ENCODE measurements around the gene CTSL. TPM values are rescaled to one million over a fixed set of nuclear protein-coding genes. Genes with fewer than 3 reads are reported as not detected.

Gene CTSL
- total and polyA plus RNA-seq, 2 of the 13 experiments (the other 11 are each of a cell fraction or from before 2014, with no cell fraction given) = 78.1 to 113 TPM

DNA sequence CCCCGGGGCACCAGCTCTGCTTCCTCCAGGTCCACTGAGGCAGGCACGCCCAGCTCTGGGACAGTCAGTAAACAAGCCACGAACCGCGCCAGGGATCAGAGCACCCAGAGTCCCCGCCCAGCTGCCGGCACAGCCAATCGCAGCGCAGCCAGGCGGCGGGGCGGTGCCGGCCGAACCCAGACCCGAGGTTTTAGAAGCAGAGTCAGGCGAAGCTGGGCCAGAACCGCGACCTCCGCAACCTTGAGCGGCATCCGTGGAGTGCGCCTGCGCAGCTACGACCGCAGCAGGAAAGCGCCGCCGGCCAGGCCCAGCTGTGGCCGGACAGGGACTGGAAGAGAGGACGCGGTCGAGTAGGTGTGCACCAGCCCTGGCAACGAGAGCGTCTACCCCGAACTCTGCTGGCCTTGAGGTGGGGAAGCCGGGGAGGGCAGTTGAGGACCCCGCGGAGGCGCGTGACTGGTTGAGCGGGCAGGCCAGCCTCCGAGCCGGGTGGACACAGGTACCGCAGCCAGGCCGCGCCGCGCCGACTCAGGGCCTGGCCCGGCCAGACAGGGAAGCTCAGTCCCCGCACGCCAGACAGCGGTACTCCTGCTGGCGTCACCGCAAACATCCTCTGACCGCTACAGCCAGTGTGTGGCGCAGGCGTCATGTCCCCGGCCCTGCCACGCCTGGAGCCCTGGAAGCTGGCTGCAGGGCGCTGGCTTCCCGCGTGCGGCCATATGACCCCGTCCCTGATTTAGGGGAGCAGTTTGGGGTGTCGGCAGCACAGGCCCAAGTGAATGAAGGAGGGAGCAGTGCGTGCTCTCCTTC is at the start of gene CTSL (continued):
- TF ChIP-seq, protein P1, sequence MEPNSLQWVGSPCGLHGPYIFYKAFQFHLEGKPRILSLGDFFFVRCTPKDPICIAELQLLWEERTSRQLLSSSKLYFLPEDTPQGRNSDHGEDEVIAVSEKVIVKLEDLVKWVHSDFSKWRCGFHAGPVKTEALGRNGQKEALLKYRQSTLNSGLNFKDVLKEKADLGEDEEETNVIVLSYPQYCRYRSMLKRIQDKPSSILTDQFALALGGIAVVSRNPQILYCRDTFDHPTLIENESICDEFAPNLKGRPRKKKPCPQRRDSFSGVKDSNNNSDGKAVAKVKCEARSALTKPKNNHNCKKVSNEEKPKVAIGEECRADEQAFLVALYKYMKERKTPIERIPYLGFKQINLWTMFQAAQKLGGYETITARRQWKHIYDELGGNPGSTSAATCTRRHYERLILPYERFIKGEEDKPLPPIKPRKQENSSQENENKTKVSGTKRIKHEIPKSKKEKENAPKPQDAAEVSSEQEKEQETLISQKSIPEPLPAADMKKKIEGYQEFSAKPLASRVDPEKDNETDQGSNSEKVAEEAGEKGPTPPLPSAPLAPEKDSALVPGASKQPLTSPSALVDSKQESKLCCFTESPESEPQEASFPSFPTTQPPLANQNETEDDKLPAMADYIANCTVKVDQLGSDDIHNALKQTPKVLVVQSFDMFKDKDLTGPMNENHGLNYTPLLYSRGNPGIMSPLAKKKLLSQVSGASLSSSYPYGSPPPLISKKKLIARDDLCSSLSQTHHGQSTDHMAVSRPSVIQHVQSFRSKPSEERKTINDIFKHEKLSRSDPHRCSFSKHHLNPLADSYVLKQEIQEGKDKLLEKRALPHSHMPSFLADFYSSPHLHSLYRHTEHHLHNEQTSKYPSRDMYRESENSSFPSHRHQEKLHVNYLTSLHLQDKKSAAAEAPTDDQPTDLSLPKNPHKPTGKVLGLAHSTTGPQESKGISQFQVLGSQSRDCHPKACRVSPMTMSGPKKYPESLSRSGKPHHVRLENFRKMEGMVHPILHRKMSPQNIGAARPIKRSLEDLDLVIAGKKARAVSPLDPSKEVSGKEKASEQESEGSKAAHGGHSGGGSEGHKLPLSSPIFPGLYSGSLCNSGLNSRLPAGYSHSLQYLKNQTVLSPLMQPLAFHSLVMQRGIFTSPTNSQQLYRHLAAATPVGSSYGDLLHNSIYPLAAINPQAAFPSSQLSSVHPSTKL (CRISPR knock-in tag; IDR thresholded peaks at IDR 0.05) = peak; percentile 31; the same call in 1 of the 2 replicates
- no peak; the same call in 1 of the 2 replicates for TF ChIP-seq CENPBD1 (CRISPR knock-in tag; IDR thresholded peaks at IDR 0.05; ENCODE audit: borderline replicate concordance, low read depth)
- TF ChIP-seq, protein P2, sequence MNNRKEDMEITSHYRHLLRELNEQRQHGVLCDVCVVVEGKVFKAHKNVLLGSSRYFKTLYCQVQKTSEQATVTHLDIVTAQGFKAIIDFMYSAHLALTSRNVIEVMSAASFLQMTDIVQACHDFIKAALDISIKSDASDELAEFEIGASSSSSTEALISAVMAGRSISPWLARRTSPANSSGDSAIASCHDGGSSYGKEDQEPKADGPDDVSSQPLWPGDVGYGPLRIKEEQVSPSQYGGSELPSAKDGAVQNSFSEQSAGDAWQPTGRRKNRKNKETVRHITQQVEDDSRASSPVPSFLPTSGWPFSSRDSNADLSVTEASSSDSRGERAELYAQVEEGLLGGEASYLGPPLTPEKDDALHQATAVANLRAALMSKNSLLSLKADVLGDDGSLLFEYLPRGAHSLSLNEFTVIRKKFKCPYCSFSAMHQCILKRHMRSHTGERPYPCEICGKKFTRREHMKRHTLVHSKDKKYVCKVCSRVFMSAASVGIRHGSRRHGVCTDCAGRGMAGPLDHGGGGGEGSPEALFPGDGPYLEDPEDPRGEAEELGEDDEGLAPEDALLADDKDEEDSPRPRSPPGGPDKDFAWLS (CRISPR knock-in tag; IDR thresholded peaks at IDR 0.05; ENCODE audit: borderline replicate concordance) = no peak
- no peak for TF ChIP-seq NCOA1 (CRISPR knock-in tag; IDR thresholded peaks at IDR 0.05)
- no peak for TF ChIP-seq NR3C1 (CRISPR knock-in tag; IDR thresholded peaks at IDR 0.05)
- peak; percentile 65; the same call in 1 of the 2 replicates for TF ChIP-seq THAP11 (CRISPR knock-in tag; IDR thresholded peaks at IDR 0.05)
- peak; percentile 97 for TF ChIP-seq ZNF407 (CRISPR knock-in tag; IDR thresholded peaks at IDR 0.05; ENCODE audit: not compliant biosample characterization)
- TF ChIP-seq ZFP62 (CRISPR knock-in tag; IDR thresholded peaks at IDR 0.05) = no peak
- TF ChIP-seq RNF219 (CRISPR knock-in tag; IDR thresholded peaks at IDR 0.05) = no peak; the same call in 1 of the 2 replicates
- TF ChIP-seq HMG20B (CRISPR knock-in tag; conservative IDR thresholded peaks at IDR 0.05) = 0 out of 2 replicates have a peak, but pooled peaks have one; percentile 27
